OCI-LY1 (cell line): ENCODE results near the gene RPH3AL.

Source experiments
- CTCF ChIP-seq: fragments of 200-600 bp; sonication (generic), shearing (Covaris generic); IDR thresholded peaks from 2 replicates; pipeline ENCODE4 v1.5.1; 2017; ENCODE audit warnings: mild to moderate bottlenecking, antibody characterized with exemption, low read length, moderate library complexity, mixed read lengths
- EZH2 ChIP-seq: fragments of 200-600 bp; sonication (generic), shearing (Covaris generic); IDR thresholded peaks from 2 replicates; pipeline ENCODE4 v1.8.0; 2017; ENCODE audit warnings: borderline replicate concordance, mixed run types, mild to moderate bottlenecking, antibody characterized with exemption, low read length, moderate library complexity, mixed read lengths

GRCh38 chr17:251531-251930, 101.1 kb downstream of the RPH3AL start:
- TF ChIP-seq CTCF (no peak), EZH2 (no peak)
